ENCODE measurements around the gene DZIP1.

GRCh38 chr13:95642999-95643398, 1.5 kb downstream of the DZIP1 start:
- TF ChIP-seq GATA1 (IDR thresholded peaks at IDR 0.05; ENCODE audit: low read depth, low read length) (no peak), POLR2A (IDR thresholded peaks at IDR 0.05; ENCODE audit: low read length) (no peak)
